ENCODE results near the gene RPL35.

The RPL35 gene

GRCh38 chr9:124880501-124880900, 18.7 kb upstream of the RPL35 start:
- Histone ChIP-seq H3K4me1 (ENCODE audit: control insufficient read depth, insufficient read depth, low read depth, low read length) (peaks cover 7% of the 10 kb centered on the region), H3K18ac (ENCODE audit: low read depth in 1 of 2, low read length in 2 of 2) (no peak overlapping the region), H3K4ac (ENCODE audit: low read depth in 1 of 2, low read length in 2 of 2) (no peak overlapping the region), H3K4me2 (ENCODE audit: low read length, poor library complexity, severe bottlenecking) (no peak overlapping the region), H3K14ac (ENCODE audit: low read length in 2 of 2) (no peak overlapping the region), H2BK12ac (ENCODE audit: low read length in 2 of 2) (no peak overlapping the region), H3K23ac (ENCODE audit: low read length in 2 of 2) (no peak overlapping the region), H4K91ac (ENCODE audit: low read length) (no peak overlapping the region), H3K36me3 (ENCODE audit: control insufficient read depth in 1 of 2, insufficient read depth in 2 of 2, low read depth in 1 of 2, low read length in 2 of 2) (peaks cover 63 to 83% of the 10 kb centered on the region in 2 experiments), H2BK5ac (ENCODE audit: low read depth, low read length, poor library complexity, severe bottlenecking) (no peak overlapping the region), H2BK15ac (ENCODE audit: low read depth, poor library complexity, severe bottlenecking) (no peak overlapping the region), H3K27ac (ENCODE audit: low read length, poor library complexity, severe bottlenecking) (no peak overlapping the region), H2AK5ac (ENCODE audit: low read length, severe bottlenecking) (no peak overlapping the region), H3K4me3 (ENCODE audit: insufficient read depth in 1 of 2, low read depth in 1 of 2, low read length in 2 of 2) (no peak overlapping the region), H2AFZ (ENCODE audit: low read depth, low read length) (no peak overlapping the region), H4K8ac (ENCODE audit: low read length) (no peak overlapping the region), H3K9me3 (ENCODE audit: control insufficient read depth, low read length) (no peaks in the 10 kb centered on the region), H2BK120ac (ENCODE audit: low read depth, low read length) (no peak overlapping the region), H3K27me3 (ENCODE audit: control insufficient read depth in 1 of 2, insufficient read depth in 1 of 2, low read length in 2 of 2) (no peaks in the 10 kb centered on the region), H3K79me1 (replicated peaks; ENCODE audit: low read length, poor library complexity, severe bottlenecking) (peaks cover 11% of the 10 kb centered on the region), H3K9ac (ENCODE audit: low read length) (no peak overlapping the region)
- whole genome bisulfite sequencing: 80% methylated on average over 9 of the region's 9 CpGs
- no peak for DNase-seq

- 93% methylated on average over 10 of the region's 10 CpGs for WGBS
- Histone ChIP-seq H3K4me3 (ENCODE audit: insufficient read depth in 1 of 2, low read depth in 1 of 2, low read length in 2 of 2) (no peak overlapping the region), H3K27ac (ENCODE audit: low read length, poor library complexity, severe bottlenecking) (no peak overlapping the region), H4K91ac (ENCODE audit: low read length) (no peak overlapping the region), H3K4me1 (ENCODE audit: control insufficient read depth, insufficient read depth, low read depth, low read length) (peaks cover 7% of the 10 kb centered on the region), H3K9ac (ENCODE audit: low read length) (no peak overlapping the region), H2BK120ac (ENCODE audit: low read depth, low read length) (no peak overlapping the region), H2BK5ac (ENCODE audit: low read depth, low read length, poor library complexity, severe bottlenecking) (no peak overlapping the region), H2BK15ac (ENCODE audit: low read depth, poor library complexity, severe bottlenecking) (no peak overlapping the region), H2AFZ (ENCODE audit: low read depth, low read length) (no peak overlapping the region), H3K79me1 (replicated peaks; ENCODE audit: low read length, poor library complexity, severe bottlenecking) (peaks cover 19% of the 10 kb centered on the region), H3K14ac (ENCODE audit: low read length in 2 of 2) (no peak overlapping the region), H4K8ac (ENCODE audit: low read length) (no peak overlapping the region), H3K9me3 (ENCODE audit: control insufficient read depth, low read length) (no peaks in the 10 kb centered on the region), H3K36me3 (ENCODE audit: control insufficient read depth in 1 of 2, insufficient read depth in 2 of 2, low read depth in 1 of 2, low read length in 2 of 2) (peaks cover 72 to 85% of the 10 kb centered on the region in 2 experiments), H2AK5ac (ENCODE audit: low read length, severe bottlenecking) (no peak overlapping the region), H3K4me2 (ENCODE audit: low read length, poor library complexity, severe bottlenecking) (no peak overlapping the region), H3K23ac (ENCODE audit: low read length in 2 of 2) (no peak overlapping the region), H3K4ac (ENCODE audit: low read depth in 1 of 2, low read length in 2 of 2) (no peak overlapping the region), H2BK12ac (ENCODE audit: low read length in 2 of 2) (no peak overlapping the region), H3K18ac (ENCODE audit: low read depth in 1 of 2, low read length in 2 of 2) (no peak overlapping the region), H3K27me3 (ENCODE audit: control insufficient read depth in 1 of 2, insufficient read depth in 1 of 2, low read length in 2 of 2) (no peaks in the 10 kb centered on the region)
- DNase-seq: no peak
Observed at GRCh38 chr9:124879226-124879625, 17.5 kb upstream of the RPL35 start.

GRCh38 chr9:124878518-124878917, 16.8 kb upstream of the RPL35 start:
- Histone ChIP-seq H2BK15ac (ENCODE audit: low read depth, poor library complexity, severe bottlenecking) (no peak overlapping the region), H3K9ac (ENCODE audit: low read length) (no peak overlapping the region), H3K4me2 (ENCODE audit: low read length, poor library complexity, severe bottlenecking) (no peak overlapping the region), H2AK5ac (ENCODE audit: low read length, severe bottlenecking) (no peak overlapping the region), H3K36me3 (ENCODE audit: control insufficient read depth in 1 of 2, insufficient read depth in 2 of 2, low read depth in 1 of 2, low read length in 2 of 2) (peaks cover 78 to 91% of the 10 kb centered on the region in 2 experiments), H3K14ac (ENCODE audit: low read length in 2 of 2) (no peak overlapping the region), H3K79me1 (replicated peaks; ENCODE audit: low read length, poor library complexity, severe bottlenecking) (peaks cover 19% of the 10 kb centered on the region), H4K91ac (ENCODE audit: low read length) (no peak overlapping the region), H3K23ac (ENCODE audit: low read length in 2 of 2) (no peak overlapping the region), H4K8ac (ENCODE audit: low read length) (no peak overlapping the region), H3K27ac (ENCODE audit: low read length, poor library complexity, severe bottlenecking) (no peak overlapping the region), H2BK5ac (ENCODE audit: low read depth, low read length, poor library complexity, severe bottlenecking) (no peak overlapping the region), H3K27me3 (ENCODE audit: control insufficient read depth in 1 of 2, insufficient read depth in 1 of 2, low read length in 2 of 2) (no peaks in the 10 kb centered on the region), H3K4me1 (ENCODE audit: control insufficient read depth, insufficient read depth, low read depth, low read length) (peaks cover 10% of the 10 kb centered on the region), H2BK120ac (ENCODE audit: low read depth, low read length) (no peak overlapping the region), H3K9me3 (ENCODE audit: control insufficient read depth, low read length) (no peaks in the 10 kb centered on the region), H3K18ac (ENCODE audit: low read depth in 1 of 2, low read length in 2 of 2) (no peak overlapping the region), H2BK12ac (ENCODE audit: low read length in 2 of 2) (no peak overlapping the region), H3K4me3 (ENCODE audit: insufficient read depth in 1 of 2, low read depth in 1 of 2, low read length in 2 of 2) (no peak overlapping the region), H2AFZ (ENCODE audit: low read depth, low read length) (no peak overlapping the region), H3K4ac (ENCODE audit: low read depth in 1 of 2, low read length in 2 of 2) (no peak overlapping the region)
- WGBS: 91% methylated on average over 4 of the region's 6 CpGs
- no peak for DNase-seq

GRCh38 chr9:124878021-124878420, 16.3 kb upstream of the RPL35 start:
- Histone ChIP-seq H2BK12ac (ENCODE audit: low read length in 2 of 2) (no peak overlapping the region), H4K8ac (ENCODE audit: low read length) (no peak overlapping the region), H3K79me1 (replicated peaks; ENCODE audit: low read length, poor library complexity, severe bottlenecking) (peaks cover 19% of the 10 kb centered on the region), H3K14ac (ENCODE audit: low read length in 2 of 2) (no peak overlapping the region), H3K36me3 (ENCODE audit: control insufficient read depth in 1 of 2, insufficient read depth in 2 of 2, low read depth in 1 of 2, low read length in 2 of 2) (peaks cover 82 to 96% of the 10 kb centered on the region in 2 experiments), H3K23ac (ENCODE audit: low read length in 2 of 2) (no peak overlapping the region), H3K9ac (ENCODE audit: low read length) (no peak overlapping the region), H3K4me3 (ENCODE audit: insufficient read depth in 1 of 2, low read depth in 1 of 2, low read length in 2 of 2) (no peak overlapping the region), H4K91ac (ENCODE audit: low read length) (no peak overlapping the region), H3K9me3 (ENCODE audit: control insufficient read depth, low read length) (no peaks in the 10 kb centered on the region), H3K4me1 (ENCODE audit: control insufficient read depth, insufficient read depth, low read depth, low read length) (peaks cover 14% of the 10 kb centered on the region), H3K27ac (ENCODE audit: low read length, poor library complexity, severe bottlenecking) (no peak overlapping the region), H2AFZ (ENCODE audit: low read depth, low read length) (no peak overlapping the region), H2AK5ac (ENCODE audit: low read length, severe bottlenecking) (no peak overlapping the region), H2BK5ac (ENCODE audit: low read depth, low read length, poor library complexity, severe bottlenecking) (no peak overlapping the region), H3K27me3 (ENCODE audit: control insufficient read depth in 1 of 2, insufficient read depth in 1 of 2, low read length in 2 of 2) (no peaks in the 10 kb centered on the region), H3K4me2 (ENCODE audit: low read length, poor library complexity, severe bottlenecking) (no peak overlapping the region), H3K18ac (ENCODE audit: low read depth in 1 of 2, low read length in 2 of 2) (no peak overlapping the region), H2BK120ac (ENCODE audit: low read depth, low read length) (no peak overlapping the region), H2BK15ac (ENCODE audit: low read depth, poor library complexity, severe bottlenecking) (no peak overlapping the region), H3K4ac (ENCODE audit: low read depth in 1 of 2, low read length in 2 of 2) (no peak overlapping the region)
- WGBS: no CpG with 5 or more reads among the region's 1 CpG
- no peak for DNase-seq

Data from mesenchymal stem cell (in vitro differentiated cells and primary cell).